Measurements from ENCODE around the gene ZNF407.

ZNF407 gene

DNA sequence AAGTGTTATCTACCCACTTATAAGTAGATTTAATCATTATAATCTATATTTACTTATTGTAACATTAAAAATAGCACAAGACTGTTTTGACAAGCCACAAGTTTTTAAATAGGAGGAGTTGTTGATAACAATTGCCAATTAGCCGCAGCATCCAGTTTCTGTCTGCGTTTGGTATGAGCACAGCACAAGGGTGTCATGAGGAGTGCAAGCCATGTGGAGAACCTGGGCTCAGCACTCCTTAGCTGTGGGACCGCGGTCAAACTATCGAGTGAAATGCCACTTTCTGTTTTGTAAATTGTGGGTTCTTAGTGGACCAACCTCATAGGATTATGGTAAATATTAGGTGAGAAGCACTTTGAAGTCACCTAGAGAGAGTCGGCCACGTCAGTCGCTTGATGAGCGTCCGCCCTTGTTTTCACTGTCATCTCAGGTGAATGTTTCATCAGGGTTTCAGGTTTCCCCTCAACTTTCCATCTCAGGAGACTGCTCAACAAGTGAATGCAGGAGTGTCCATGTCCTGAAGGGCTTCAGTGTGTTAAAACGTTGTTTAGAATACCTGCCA, 294.5 kb downstream of the ZNF407 start:
- DNase-seq (ENCODE audit: low read depth in 1 of 2, low spot score in 1 of 2) = no peak
- Histone ChIP-seq H3K4me3 (replicated peaks; ENCODE audit: insufficient read depth, low read length) (no peak overlapping the region), H3K27ac (replicated peaks) (no peak overlapping the region), H3K27me3 (ENCODE audit: insufficient read depth, poor library complexity, severe bottlenecking) (no peaks in the 10 kb centered on the region)
- TF ChIP-seq, protein P1, sequence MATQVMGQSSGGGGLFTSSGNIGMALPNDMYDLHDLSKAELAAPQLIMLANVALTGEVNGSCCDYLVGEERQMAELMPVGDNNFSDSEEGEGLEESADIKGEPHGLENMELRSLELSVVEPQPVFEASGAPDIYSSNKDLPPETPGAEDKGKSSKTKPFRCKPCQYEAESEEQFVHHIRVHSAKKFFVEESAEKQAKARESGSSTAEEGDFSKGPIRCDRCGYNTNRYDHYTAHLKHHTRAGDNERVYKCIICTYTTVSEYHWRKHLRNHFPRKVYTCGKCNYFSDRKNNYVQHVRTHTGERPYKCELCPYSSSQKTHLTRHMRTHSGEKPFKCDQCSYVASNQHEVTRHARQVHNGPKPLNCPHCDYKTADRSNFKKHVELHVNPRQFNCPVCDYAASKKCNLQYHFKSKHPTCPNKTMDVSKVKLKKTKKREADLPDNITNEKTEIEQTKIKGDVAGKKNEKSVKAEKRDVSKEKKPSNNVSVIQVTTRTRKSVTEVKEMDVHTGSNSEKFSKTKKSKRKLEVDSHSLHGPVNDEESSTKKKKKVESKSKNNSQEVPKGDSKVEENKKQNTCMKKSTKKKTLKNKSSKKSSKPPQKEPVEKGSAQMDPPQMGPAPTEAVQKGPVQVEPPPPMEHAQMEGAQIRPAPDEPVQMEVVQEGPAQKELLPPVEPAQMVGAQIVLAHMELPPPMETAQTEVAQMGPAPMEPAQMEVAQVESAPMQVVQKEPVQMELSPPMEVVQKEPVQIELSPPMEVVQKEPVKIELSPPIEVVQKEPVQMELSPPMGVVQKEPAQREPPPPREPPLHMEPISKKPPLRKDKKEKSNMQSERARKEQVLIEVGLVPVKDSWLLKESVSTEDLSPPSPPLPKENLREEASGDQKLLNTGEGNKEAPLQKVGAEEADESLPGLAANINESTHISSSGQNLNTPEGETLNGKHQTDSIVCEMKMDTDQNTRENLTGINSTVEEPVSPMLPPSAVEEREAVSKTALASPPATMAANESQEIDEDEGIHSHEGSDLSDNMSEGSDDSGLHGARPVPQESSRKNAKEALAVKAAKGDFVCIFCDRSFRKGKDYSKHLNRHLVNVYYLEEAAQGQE (IDR thresholded peaks at IDR 0.05; ENCODE audit: insufficient replicate concordance, low read depth) = no peak
- TF ChIP-seq GABPA (IDR thresholded peaks at IDR 0.05; ENCODE audit: low read depth) (no peak), SPI1 (IDR thresholded peaks at IDR 0.05; ENCODE audit: borderline replicate concordance, low read depth) (no peak), POLR2AphosphoS5 (IDR thresholded peaks at IDR 0.05; ENCODE audit: low read depth) (no peak)
- TF ChIP-seq, protein P2, sequence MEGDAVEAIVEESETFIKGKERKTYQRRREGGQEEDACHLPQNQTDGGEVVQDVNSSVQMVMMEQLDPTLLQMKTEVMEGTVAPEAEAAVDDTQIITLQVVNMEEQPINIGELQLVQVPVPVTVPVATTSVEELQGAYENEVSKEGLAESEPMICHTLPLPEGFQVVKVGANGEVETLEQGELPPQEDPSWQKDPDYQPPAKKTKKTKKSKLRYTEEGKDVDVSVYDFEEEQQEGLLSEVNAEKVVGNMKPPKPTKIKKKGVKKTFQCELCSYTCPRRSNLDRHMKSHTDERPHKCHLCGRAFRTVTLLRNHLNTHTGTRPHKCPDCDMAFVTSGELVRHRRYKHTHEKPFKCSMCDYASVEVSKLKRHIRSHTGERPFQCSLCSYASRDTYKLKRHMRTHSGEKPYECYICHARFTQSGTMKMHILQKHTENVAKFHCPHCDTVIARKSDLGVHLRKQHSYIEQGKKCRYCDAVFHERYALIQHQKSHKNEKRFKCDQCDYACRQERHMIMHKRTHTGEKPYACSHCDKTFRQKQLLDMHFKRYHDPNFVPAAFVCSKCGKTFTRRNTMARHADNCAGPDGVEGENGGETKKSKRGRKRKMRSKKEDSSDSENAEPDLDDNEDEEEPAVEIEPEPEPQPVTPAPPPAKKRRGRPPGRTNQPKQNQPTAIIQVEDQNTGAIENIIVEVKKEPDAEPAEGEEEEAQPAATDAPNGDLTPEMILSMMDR (IDR thresholded peaks at IDR 0.05; ENCODE audit: insufficient read depth, low read length) = no peak

DNA sequence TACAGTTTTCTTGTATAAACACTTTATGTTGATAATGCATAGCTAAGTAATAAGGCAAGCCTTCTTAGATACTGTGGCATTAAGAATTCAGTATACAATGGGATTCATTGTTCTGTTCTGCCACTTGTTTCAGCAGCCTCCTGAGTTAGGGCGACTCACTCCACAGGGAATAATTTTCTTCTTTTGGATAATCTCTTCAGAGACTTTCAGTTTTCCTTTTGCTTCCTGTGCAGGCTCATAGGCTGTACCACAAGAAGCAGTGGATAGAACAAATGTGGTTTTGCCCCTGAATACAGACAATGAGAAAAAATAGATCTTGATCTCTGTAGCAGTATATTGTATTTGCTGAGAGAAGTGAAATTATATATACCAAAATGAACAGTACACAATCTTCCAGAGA, 298.0 kb downstream of the ZNF407 start:
- Histone ChIP-seq H3K27me3 (ENCODE audit: insufficient read depth, poor library complexity, severe bottlenecking) (no peaks in the 10 kb centered on the region), H3K4me3 (replicated peaks; ENCODE audit: insufficient read depth, low read length) (no peak overlapping the region), H3K27ac (replicated peaks) (no peak overlapping the region)
- no peak for DNase-seq (ENCODE audit: low read depth in 1 of 2, low spot score in 1 of 2)
- TF ChIP-seq, protein P2 (IDR thresholded peaks at IDR 0.05; ENCODE audit: insufficient read depth, low read length) = no peak
- TF ChIP-seq, protein P1 (IDR thresholded peaks at IDR 0.05; ENCODE audit: insufficient replicate concordance, low read depth) = no peak

DNA sequence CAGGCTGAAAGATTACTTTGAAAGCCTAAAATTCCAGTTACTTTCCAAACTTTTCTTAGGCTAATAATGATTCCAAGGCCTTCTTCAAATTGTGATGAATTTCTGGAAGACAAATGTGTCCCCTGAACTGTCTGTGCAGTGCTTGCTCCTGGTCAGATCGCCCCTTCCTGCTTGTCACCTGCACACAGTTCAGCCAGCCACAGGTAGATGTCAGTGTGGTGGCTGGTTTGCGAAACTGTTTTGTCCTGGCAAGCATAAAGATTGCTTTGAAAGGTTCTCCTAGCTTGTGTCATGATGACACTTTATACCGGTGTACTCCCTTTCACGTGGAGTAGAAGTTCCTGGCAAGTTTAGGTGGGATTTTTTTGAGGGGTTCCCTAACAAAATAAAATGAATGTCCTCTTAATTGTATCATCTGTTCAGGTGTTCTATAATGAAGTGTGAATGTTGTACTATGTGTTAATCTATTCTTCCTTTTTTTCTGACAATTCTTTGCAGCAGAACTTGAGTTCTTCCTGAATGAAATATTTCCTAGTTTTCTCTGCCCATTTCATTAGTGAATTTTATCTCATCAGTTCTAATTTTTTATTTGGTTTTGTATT, 298.8 kb downstream of the ZNF407 start:
- no peak overlapping the region for H3K27ac ChIP-seq (replicated peaks)
- H3K27me3 ChIP-seq (ENCODE audit: insufficient read depth, poor library complexity, severe bottlenecking) = no peaks in the 10 kb centered on the region
- TF ChIP-seq, protein P2 (IDR thresholded peaks at IDR 0.05; ENCODE audit: insufficient read depth, low read length) = no peak
- TF ChIP-seq SPI1 (IDR thresholded peaks at IDR 0.05; ENCODE audit: borderline replicate concordance, low read depth) (no peak), GABPA (IDR thresholded peaks at IDR 0.05; ENCODE audit: low read depth) (no peak)
- no peak overlapping the region for H3K4me3 ChIP-seq (replicated peaks; ENCODE audit: insufficient read depth, low read length)
- peak in 1 of 2 experiments; percentile 38 for DNase-seq (ENCODE audit: low read depth in 1 of 2, low spot score in 1 of 2)
